CD4-positive, alpha-beta T cell treated with Interleukin-15 for 1 hour (primary cell): Measurements from ENCODE around the gene RFC2.
"Not testable (repeated sequence)": the region's sequence is repeated elsewhere in the genome, so short reads cannot be mapped to it uniquely, and the experiment has no call there.

Experiments used
- DNase-seq: peaks from one replicate; pipeline ENCODE4 v3.0.0-alpha.2; 2020

RFC2 gene

GRCh38 chr7:74282748-74283459, 28.7 kb upstream of the RFC2 start:
- no peak for DNase-seq

GRCh38 chr7:74280985-74281384, 26.8 kb upstream of the RFC2 start:
- no peak for DNase-seq

- DNase-seq = no peak
Measured at GRCh38 chr7:74277636-74278035, 23.4 kb upstream of the RFC2 start.

GRCh38 chr7:74275401-74275881, 21.2 kb upstream of the RFC2 start:
- no peak for DNase-seq

- DNase-seq = peak; percentile 72
Measured at GRCh38 chr7:74272305-74273038, 18.3 kb upstream of the RFC2 start.

GRCh38 chr7:74271742-74272141, 17.5 kb upstream of the RFC2 start:
- DNase-seq = no peak

GRCh38 chr7:74269757-74270277, 15.6 kb upstream of the RFC2 start:
- DNase-seq = peak; percentile 64

GRCh38 chr7:74267756-74268565, 13.8 kb upstream of the RFC2 start:
- DNase-seq = no peak

GRCh38 chr7:74266191-74266963, 12.2 kb upstream of the RFC2 start:
- DNase-seq = no peak

GRCh38 chr7:74263399-74264120, 9.4 kb upstream of the RFC2 start:
- DNase-seq = no peak

GRCh38 chr7:74262639-74263398, 8.6 kb upstream of the RFC2 start:
- no peak for DNase-seq

GRCh38 chr7:74258639-74259038, 4.4 kb upstream of the RFC2 start:
- DNase-seq = no peak

GRCh38 chr7:74256491-74257408, 2.6 kb upstream of the RFC2 start:
- DNase-seq = no peak

- DNase-seq = not testable (repeated sequence)
Measured at GRCh38 chr7:74255461-74255860, 1.3 kb upstream of the RFC2 start.

GRCh38 chr7:74254858-74255379, 720 bp upstream of the RFC2 start:
- no peak for DNase-seq

- no peak for DNase-seq
Measured at GRCh38 chr7:74253835-74254128, 417 bp downstream of the RFC2 start.

- no peak for DNase-seq
Measured at GRCh38 chr7:74253331-74253730, 868 bp downstream of the RFC2 start.

GRCh38 chr7:74252893-74253292, 1.3 kb downstream of the RFC2 start:
- DNase-seq = no peak

GRCh38 chr7:74249058-74249457, 5.1 kb downstream of the RFC2 start:
- not testable (repeated sequence) for DNase-seq

GRCh38 chr7:74248156-74248555, 6.0 kb downstream of the RFC2 start:
- DNase-seq = no peak
